ENCODE data around the gene LTBR.

GRCh38 chr12:6346235-6346832 lies 37.6 kb upstream of the LTBR start:
- no peak for TF ChIP-seq EZH2 (IDR thresholded peaks at IDR 0.05)
- TF ChIP-seq POLR2AphosphoS5 (IDR thresholded peaks at IDR 0.05; ENCODE audit: borderline replicate concordance, low read depth, low read length) = no peak
- no peak for TF ChIP-seq FOXP2 (optimal IDR thresholded peaks at IDR 0.05; ENCODE audit: control extremely low read depth, extremely low read length, insufficient read depth)

Measured in SK-N-MC (cell line).